Thymus (tissue), 11 donors: ENCODE data around the gene EGFL7. TPM values are rescaled to one million over a fixed set of nuclear protein-coding genes. Genes with fewer than 3 reads are reported as not detected.

ENCODE experiments used
- DNase-seq, 9 donors: peaks; one replicate each; pipeline ENCODE4 v3.0.0-alpha.2; 2013; ENCODE audit warnings: low spot score in 9 of 9, low read depth in 6 of 9, missing footprints in 1 of 9
- H3K27ac ChIP-seq, 2 donors: one replicate each; pipeline ENCODE4 v1.5.1; 2013; ENCODE audit warnings: control low read depth in 1 of 2, low read depth in 1 of 2, low read length in 1 of 2, mild to moderate bottlenecking in 1 of 2, moderate library complexity in 1 of 2
- H3K27me3 ChIP-seq, 2 donors: one replicate each; pipeline ENCODE4 v1.5.1; 2013; ENCODE audit warnings: low read length in 1 of 2; ENCODE audit not compliant: control insufficient read depth in 2 of 2, insufficient read depth in 1 of 2
- H3K36me3 ChIP-seq, 2 donors: one replicate each; pipeline ENCODE4 v1.5.1; 2013; ENCODE audit warnings: low read length in 1 of 2, mild to moderate bottlenecking in 1 of 2, moderate library complexity in 1 of 2; ENCODE audit not compliant: control insufficient read depth in 2 of 2, insufficient read depth in 2 of 2
- H3K4me1 ChIP-seq, 2 donors: one replicate each; pipeline ENCODE4 v1.5.1; 2013; ENCODE audit warnings: low read length in 2 of 2; ENCODE audit not compliant: control insufficient read depth in 2 of 2, insufficient read depth in 2 of 2
- H3K4me3 ChIP-seq, 2 donors: one replicate each; pipeline ENCODE4 v1.5.1; 2013; ENCODE audit warnings: low read length in 2 of 2, control low read depth in 1 of 2, mild to moderate bottlenecking in 1 of 2
- H3K9me3 ChIP-seq, 2 donors: one replicate each; pipeline ENCODE4 v1.5.1; 2013; ENCODE audit warnings: low read length in 1 of 2, mild to moderate bottlenecking in 1 of 2; ENCODE audit not compliant: control insufficient read depth in 2 of 2, insufficient read depth in 1 of 2
- WGBS: extraction: QIAGEN DNeasy Blood & Tissue Kit; methylation state at CpG from one replicate; pipeline ENCODE4 v1.1.7; 2013; 5-methylcytosine and 5-hydroxymethylcytosine counted together
- polyA plus RNA-seq: library from polyadenylated mRNA; stranded (reverse); fragments of 200-250 nt; gene quantifications from one replicate; pipeline ENCODE4 v1.2.3, GENCODE V29; 2013
- total RNA-seq: library from RNA; stranded (reverse); fragments of 120-200 nt; gene quantifications from one replicate; pipeline ENCODE4 v1.2.4, GENCODE V29; 2013
- donor health status: healthy.

The EGFL7 gene
- total and polyA plus RNA-seq, 2 donors, result 18.1 to 118 TPM

- Histone ChIP-seq H3K4me1 (peaks cover 7 to 17% of the 10 kb centered on the region in 2 donors), H3K27ac (no peak overlapping the region), H3K9me3 (peaks cover 0 to 7% of the 10 kb centered on the region in 2 donors), H3K36me3 (no peaks in the 10 kb centered on the region), H3K4me3 (peak overlapping the region; percentile 62 to 73), H3K27me3 (peaks cover 4 to 33% of the 10 kb centered on the region in 2 donors)
- DNase-seq, result peak in 1 of 9 donors; percentile 23
- 2% methylated on average over 20 of the region's 20 CpGs for WGBS
These were observed 23.7 kb downstream of the EGFL7 start for GRCh38 chr9:136686534-136686793.

DNA sequence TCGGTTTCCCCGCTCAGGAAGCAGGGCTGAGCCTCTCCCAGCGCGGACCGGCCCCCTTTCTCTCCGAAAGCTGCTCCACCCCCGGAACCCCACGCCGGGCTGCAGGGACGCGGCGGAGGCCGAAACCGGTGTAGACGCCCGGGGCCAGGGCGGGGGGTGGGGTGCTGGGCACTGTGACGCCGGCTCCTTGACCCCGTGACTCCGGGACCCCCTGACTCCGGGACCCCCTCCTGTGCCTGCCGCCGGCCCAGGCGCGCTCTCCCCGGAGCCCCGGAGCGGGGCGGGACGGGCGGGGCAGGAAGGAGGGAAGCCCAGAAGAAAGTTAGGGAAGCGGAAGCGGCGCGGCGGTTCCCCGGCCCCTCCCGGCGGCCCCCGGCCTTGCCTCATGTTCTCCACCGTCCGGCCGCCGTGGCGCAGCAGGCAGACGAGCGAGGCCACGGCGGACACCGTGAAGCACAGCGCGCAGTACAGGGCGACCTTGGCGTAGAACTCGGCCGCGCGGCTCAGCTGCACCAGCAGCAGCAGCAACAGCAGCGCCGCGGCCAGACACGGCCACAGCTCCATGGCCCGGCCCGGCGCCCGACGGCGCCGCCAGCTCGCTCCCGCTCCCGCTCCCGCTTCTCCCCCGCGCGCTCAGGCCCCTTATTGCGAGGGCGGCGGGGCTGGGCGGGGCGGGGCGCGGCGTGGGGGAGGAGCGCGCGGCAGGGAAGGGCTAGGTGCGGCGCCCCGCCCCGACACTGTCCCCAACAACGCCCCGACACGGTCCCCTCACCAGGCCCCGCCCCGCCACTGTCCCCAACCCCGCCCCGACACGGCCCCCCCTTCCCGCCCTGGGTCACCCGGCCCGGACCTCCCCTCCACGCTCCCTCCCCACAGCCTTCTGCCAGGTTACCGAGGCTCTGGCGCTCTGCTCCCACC, 24.3 kb downstream of the EGFL7 start, which contains the start of gene AGPAT2:
TSS of gene AGPAT2 (minus strand) at position 664 of the 918 bp plus-strand sequence. CDS start at position 564, 100 bp downstream.
- Histone ChIP-seq H3K27me3 (peaks cover 4 to 33% of the 10 kb centered on the region in 2 donors), H3K4me1 (peaks cover 7 to 17% of the 10 kb centered on the region in 2 donors), H3K9me3 (peaks cover 0 to 7% of the 10 kb centered on the region in 2 donors), H3K27ac (peak within 1 kb of the TSS in 1 of 2 donors; percentile 80), H3K4me3 (peak within 1 kb of the TSS; percentile 62 to 73), H3K36me3 (no peaks in the 10 kb centered on the region)
- WGBS, result under 1% methylated on average over 106 of the region's 106 CpGs
- peak in 5 of 9 donors; percentile 37 to 71 (median 40) for DNase-seq

GRCh38 chr9:136687721-136688223, 25.1 kb downstream of the EGFL7 start:
- Histone ChIP-seq H3K4me1 (peaks cover 7 to 17% of the 10 kb centered on the region in 2 donors), H3K27ac (no peak overlapping the region), H3K36me3 (no peaks in the 10 kb centered on the region), H3K4me3 (peak overlapping the region in 1 of 2 donors; percentile 73), H3K9me3 (peaks cover 0 to 7% of the 10 kb centered on the region in 2 donors), H3K27me3 (peaks cover 4 to 33% of the 10 kb centered on the region in 2 donors)
- 38% methylated on average over 37 of the region's 37 CpGs for WGBS
- no peak for DNase-seq

DNA sequence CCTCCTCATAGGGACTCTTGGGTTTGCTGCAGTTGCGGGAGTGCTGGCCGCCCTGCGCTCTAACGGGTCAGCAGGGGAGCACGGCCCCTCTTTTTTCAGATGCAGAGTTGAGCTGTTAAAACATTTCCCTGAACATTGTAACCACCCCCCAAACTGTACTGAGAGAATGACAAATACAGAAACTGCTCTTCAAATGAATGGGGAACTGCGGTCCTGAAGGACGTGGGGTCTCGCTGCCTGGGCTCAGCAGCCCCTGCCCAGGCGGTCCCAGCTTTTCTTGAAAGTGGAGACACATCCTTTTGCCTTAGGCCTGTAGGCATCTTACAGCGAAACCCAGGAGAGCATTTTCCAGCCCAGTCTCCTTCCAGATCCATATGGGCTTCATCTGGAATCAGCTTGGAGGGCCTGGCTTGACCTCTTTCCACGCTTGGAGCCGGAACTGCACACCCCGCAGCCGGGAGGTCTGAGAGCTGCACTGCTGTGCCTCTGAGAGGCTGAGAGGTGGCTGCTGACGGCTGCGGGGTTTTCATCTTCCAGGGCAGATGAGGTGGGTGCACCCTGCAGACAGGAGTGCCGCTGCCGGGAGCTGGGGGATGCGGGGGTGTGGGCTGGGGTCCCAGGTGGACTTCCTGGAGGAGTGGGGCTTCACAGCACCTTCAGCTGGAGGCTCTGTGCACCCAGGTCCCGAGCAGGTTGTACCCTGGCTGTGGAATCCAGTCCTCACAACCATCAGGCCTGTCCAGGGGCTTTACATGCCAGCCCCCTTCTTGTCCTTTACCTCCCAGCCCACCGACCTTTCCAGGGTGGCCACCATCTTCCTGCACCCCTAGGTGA, 25.8 kb downstream of the EGFL7 start:
- Histone ChIP-seq H3K9me3 (peaks cover 0 to 7% of the 10 kb centered on the region in 2 donors), H3K27ac (no peak overlapping the region), H3K27me3 (peaks cover 4 to 33% of the 10 kb centered on the region in 2 donors), H3K4me1 (peaks cover 7 to 17% of the 10 kb centered on the region in 2 donors), H3K4me3 (no peak overlapping the region), H3K36me3 (no peaks in the 10 kb centered on the region)
- no peak for DNase-seq
- WGBS, result 85% methylated on average over 21 of the region's 21 CpGs

DNA sequence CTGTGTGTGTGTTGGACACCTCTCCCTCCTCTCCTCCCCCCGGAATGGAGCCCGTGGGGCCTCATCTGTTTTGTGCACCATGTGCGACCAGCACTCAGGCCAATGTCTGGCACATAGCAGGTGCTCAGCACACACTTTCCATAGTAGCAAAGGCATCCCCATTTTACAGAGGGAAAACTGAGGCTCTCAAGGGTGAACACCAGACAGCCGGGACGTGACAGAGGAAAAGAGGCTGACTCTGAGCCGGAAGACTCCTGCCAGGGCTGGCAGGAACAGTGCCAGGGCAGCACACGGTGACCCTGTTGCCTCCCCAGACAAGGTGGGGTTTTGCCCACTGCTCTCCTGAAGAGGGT, 26.4 kb downstream of the EGFL7 start:
- no peak for DNase-seq

DNA sequence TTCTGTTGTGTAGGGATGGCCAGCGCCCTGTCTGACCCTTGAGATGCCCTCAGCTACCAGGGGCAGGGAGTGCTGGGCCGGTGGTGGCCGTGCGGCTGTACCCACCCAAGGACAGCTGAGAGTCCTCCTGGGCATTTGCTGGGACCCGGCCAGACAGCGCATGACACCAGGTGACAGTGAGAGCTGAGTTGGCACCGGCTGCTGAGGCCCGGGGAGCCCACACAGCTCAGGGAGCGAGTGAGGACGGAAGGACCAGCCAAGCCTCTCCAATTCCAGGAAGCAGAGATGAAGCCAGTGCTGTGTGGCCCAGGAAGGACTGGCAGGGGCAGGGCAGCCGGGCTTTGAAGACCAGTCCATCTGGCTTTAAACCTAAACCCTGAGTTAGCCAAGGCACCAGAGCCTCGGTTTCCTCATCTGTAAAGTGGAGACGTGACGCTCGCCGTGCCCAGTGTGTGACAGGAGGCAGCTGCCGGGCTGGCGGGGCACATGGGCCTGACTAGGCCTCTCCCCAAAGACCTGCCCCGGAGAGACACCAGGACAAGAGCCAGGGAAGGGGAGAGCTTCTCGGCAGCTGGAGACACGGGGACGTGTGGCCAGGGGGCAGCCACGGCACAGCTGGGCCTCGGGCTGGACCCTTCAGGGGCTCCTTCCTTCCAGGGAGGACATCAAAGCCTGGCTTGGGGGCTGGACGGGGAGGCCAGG, 27.5 kb downstream of the EGFL7 start:
- Histone ChIP-seq H3K9me3 (peaks cover 0 to 7% of the 10 kb centered on the region in 2 donors), H3K4me1 (peaks cover 7 to 17% of the 10 kb centered on the region in 2 donors), H3K27ac (no peak overlapping the region), H3K27me3 (peaks cover 4 to 35% of the 10 kb centered on the region in 2 donors), H3K36me3 (no peaks in the 10 kb centered on the region), H3K4me3 (no peak overlapping the region)
- 96% methylated on average over 25 of the region's 25 CpGs for WGBS
- DNase-seq, result no peak

More for the DNA sequence above, 26.4 kb downstream of the EGFL7 start:
- WGBS, result 94% methylated on average over 7 of the region's 7 CpGs
- Histone ChIP-seq H3K36me3 (no peaks in the 10 kb centered on the region), H3K4me3 (no peak overlapping the region), H3K27ac (no peak overlapping the region), H3K4me1 (peaks cover 7 to 17% of the 10 kb centered on the region in 2 donors), H3K9me3 (peaks cover 0 to 7% of the 10 kb centered on the region in 2 donors), H3K27me3 (peaks cover 4 to 33% of the 10 kb centered on the region in 2 donors)

- H3K27me3 ChIP-seq, result peaks cover 4 to 32% of the 10 kb centered on the region in 2 donors
- no peak overlapping the region for H3K4me3 ChIP-seq
- no peaks in the 10 kb centered on the region for H3K36me3 ChIP-seq
- no peak overlapping the region for H3K27ac ChIP-seq
- DNase-seq, result no peak
- WGBS, result 95% methylated on average over 15 of the region's 15 CpGs
- peaks cover 0 to 7% of the 10 kb centered on the region in 2 donors for H3K9me3 ChIP-seq
- H3K4me1 ChIP-seq, result peaks cover 7 to 21% of the 10 kb centered on the region in 2 donors
These were observed 28.1 kb downstream of the EGFL7 start for GRCh38 chr9:136690806-136691261.

DNA sequence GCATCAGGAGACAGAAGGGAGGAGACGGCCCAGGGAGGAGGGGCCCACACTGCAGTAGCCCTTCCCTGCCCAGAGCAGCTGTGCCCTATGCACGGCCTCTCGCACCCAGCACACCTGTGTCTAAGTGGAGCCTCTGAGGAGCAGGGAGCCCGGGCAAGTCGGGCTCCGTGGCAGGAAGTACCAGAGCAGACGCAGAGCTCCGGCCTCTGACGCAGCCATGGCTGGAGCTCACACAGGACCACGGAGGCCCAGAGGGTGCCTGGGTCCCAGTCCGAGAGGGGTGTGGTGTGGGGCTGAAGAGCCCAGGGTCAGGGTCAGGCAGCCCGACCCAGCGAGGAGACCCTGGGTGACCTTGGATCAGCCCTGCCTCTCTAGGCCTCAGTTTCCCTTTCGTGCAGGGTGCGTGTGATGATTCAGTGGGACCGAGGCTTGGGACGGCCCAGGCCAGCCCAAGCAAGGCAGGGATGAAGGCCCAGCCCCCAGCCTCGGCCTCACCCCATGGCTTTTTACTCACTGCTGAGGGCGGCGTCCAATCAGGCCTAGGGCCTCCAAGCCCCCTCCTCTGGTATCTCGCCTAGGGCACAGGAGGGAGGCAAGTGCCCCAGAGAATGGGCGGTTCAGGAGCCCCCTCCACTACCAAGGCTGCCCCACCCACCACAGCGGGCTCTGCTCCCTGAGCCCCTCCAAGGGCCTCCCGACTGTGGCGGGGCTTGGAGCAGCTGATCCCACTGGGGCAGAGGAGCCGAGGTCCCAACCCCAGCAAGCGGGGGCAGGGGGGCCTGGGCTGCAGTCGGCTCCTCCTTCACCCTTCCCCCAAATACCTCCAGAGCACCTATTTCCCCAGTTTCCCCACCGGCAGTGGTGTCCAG, 28.8 kb downstream of the EGFL7 start:
- no peak overlapping the region for H3K27ac ChIP-seq
- 95% methylated on average over 29 of the region's 29 CpGs for WGBS
- peaks cover 3 to 21% of the 10 kb centered on the region in 2 donors for H3K4me1 ChIP-seq
- DNase-seq, result no peak
- no peaks in the 10 kb centered on the region for H3K36me3 ChIP-seq
- peaks cover 0 to 7% of the 10 kb centered on the region in 2 donors for H3K9me3 ChIP-seq
- no peak overlapping the region for H3K4me3 ChIP-seq
- H3K27me3 ChIP-seq, result peaks cover 4 to 29% of the 10 kb centered on the region in 2 donors
